ENCODE results near the gene SIPA1L2.

DNA sequence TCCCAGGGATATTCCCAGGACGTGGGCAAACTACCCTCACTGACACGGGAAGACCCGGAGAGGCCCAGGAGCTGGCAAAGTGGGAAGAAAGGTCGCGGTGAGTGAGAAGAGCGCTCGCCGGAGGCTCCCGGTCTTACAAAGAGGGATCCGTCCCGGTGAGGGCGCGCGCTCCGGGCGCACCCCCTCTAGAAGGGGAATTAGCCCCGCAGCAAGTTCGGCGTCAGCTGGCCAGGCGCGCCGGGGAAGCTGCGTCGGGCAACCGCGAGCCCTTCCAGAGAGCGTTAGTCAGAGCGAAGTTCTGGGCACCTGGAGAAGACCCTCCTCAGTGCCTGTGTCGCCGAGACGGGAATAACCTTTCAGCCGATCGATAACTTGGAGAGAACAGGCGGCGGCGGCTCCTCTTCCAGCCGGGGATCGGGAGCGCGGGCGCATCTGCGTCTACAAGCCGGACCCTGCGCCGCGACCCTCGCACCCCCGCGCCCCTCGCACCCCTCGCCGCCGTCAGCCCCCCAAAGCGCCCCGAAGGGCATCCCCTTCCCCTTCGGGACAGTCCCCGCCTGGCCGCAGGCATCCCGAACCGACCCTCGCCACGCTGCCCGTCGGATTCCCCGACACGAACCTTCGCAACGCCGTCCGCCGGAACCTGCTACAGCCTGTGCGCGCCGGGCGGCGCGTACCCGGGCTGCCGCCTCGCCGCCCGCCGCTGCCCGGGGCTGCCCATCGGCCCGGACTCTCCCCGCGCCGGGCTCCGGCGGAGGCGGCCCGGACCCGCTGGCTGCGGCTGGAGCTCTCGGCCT, 485 bp downstream of the SIPA1L2 start:
- TF ChIP-seq EZH2phosphoT487 (IDR thresholded peaks at IDR 0.05; ENCODE audit: borderline replicate concordance): no peak
- TF ChIP-seq SIN3A (IDR thresholded peaks at IDR 0.05; ENCODE audit: low read depth): no peak
- TF ChIP-seq POLR2A (IDR thresholded peaks at IDR 0.05; ENCODE audit: borderline replicate concordance, extremely low read depth, insufficient read depth, insufficient read length): no peak
- no peak for TF ChIP-seq POLR2AphosphoS5 (IDR thresholded peaks at IDR 0.05; ENCODE audit: low read depth, low read length)
- TF ChIP-seq, protein P1, sequence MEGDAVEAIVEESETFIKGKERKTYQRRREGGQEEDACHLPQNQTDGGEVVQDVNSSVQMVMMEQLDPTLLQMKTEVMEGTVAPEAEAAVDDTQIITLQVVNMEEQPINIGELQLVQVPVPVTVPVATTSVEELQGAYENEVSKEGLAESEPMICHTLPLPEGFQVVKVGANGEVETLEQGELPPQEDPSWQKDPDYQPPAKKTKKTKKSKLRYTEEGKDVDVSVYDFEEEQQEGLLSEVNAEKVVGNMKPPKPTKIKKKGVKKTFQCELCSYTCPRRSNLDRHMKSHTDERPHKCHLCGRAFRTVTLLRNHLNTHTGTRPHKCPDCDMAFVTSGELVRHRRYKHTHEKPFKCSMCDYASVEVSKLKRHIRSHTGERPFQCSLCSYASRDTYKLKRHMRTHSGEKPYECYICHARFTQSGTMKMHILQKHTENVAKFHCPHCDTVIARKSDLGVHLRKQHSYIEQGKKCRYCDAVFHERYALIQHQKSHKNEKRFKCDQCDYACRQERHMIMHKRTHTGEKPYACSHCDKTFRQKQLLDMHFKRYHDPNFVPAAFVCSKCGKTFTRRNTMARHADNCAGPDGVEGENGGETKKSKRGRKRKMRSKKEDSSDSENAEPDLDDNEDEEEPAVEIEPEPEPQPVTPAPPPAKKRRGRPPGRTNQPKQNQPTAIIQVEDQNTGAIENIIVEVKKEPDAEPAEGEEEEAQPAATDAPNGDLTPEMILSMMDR (IDR thresholded peaks at IDR 0.05 in 2 of 3, conservative IDR thresholded peaks at IDR 0.05 in 1 of 3; ENCODE audit: borderline replicate concordance in 1 of 3, insufficient read depth in 1 of 3, low read depth in 2 of 3, low read length in 2 of 3): no peak

Data from HCT116 (cell line).